Astrocyte (in vitro differentiated cells and primary cell): ENCODE data around the gene IL36G.

Experiments used
- EZH2 ChIP-seq: IDR thresholded peaks from 2 replicates; pipeline ENCODE4 v1.6.1; 2012; ENCODE audit warnings: mild to moderate bottlenecking, low read length, inconsistent platforms; ENCODE audit not compliant: insufficient read depth
- TF ChIP-seq, protein P1 (sequence below): IDR thresholded peaks from 2 replicates; pipeline ENCODE4 v1.5.1; 2011; ENCODE audit warnings: low read depth, mild to moderate bottlenecking, inconsistent platforms, low read length, moderate library complexity; ENCODE audit not compliant: insufficient read depth

DNA sequence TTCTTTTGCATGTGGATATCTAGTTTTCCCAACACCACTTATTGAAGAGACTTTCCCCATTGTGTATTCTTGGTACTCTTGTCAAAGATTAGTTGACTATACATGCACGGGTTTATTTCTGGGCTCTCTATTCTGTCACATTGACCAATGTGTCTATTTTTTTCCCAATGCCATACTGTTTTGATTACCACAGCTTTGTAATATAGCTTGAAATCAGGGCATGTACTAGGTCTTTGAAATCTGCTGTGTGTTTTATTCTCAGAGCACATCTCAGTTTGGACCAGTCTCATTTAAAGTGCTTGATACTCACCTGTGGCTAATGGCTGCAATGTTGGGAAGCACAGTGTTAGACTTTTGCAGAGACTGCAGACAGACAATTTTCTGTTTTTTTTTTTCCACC lies 32.8 kb upstream of the IL36G start:
- TF ChIP-seq, protein P1, sequence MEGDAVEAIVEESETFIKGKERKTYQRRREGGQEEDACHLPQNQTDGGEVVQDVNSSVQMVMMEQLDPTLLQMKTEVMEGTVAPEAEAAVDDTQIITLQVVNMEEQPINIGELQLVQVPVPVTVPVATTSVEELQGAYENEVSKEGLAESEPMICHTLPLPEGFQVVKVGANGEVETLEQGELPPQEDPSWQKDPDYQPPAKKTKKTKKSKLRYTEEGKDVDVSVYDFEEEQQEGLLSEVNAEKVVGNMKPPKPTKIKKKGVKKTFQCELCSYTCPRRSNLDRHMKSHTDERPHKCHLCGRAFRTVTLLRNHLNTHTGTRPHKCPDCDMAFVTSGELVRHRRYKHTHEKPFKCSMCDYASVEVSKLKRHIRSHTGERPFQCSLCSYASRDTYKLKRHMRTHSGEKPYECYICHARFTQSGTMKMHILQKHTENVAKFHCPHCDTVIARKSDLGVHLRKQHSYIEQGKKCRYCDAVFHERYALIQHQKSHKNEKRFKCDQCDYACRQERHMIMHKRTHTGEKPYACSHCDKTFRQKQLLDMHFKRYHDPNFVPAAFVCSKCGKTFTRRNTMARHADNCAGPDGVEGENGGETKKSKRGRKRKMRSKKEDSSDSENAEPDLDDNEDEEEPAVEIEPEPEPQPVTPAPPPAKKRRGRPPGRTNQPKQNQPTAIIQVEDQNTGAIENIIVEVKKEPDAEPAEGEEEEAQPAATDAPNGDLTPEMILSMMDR = no peak
- no peak for TF ChIP-seq EZH2
